Stimulated activated CD8-positive, alpha-beta memory T cell treated with anti-CD3 and anti-CD28 coated beads, Interleukin-12 subunit alpha, Interleukin-12 subunit beta, amount 100 ng/mL, for 24 hours (primary cell): ENCODE results near the gene MECP2.

Experiments used
- DNase-seq: peaks from one replicate; pipeline ENCODE4 v3.0.0-alpha.2; 2020; ENCODE audit errors: extremely low read depth

Gene MECP2

GRCh38 chrX:154115750-154116149, 18.2 kb upstream of the MECP2 start:
- DNase-seq = no peak

GRCh38 chrX:154115071-154115470, 17.6 kb upstream of the MECP2 start:
- DNase-seq = no peak

- no peak for DNase-seq
Observed at GRCh38 chrX:154114652-154115051, 17.1 kb upstream of the MECP2 start.

GRCh38 chrX:154113729-154114128, 16.2 kb upstream of the MECP2 start:
- no peak for DNase-seq

- no peak for DNase-seq
Observed at GRCh38 chrX:154098551-154098950, 1.0 kb upstream of the MECP2 start.

- DNase-seq = peak; percentile 36
Observed at GRCh38 chrX:154097003-154097588, 421 bp downstream of the MECP2 start.

- no peak for DNase-seq
Observed at GRCh38 chrX:154096140-154097002, 1.1 kb downstream of the MECP2 start.

GRCh38 chrX:154094833-154095232, 2.7 kb downstream of the MECP2 start:
- DNase-seq = no peak

- DNase-seq = no peak
Observed at GRCh38 chrX:154093965-154094364, 3.6 kb downstream of the MECP2 start.

- DNase-seq = no peak
Observed at GRCh38 chrX:154092371-154092770, 5.1 kb downstream of the MECP2 start.

- DNase-seq = no peak
Observed at GRCh38 chrX:154091678-154092077, 5.8 kb downstream of the MECP2 start.

GRCh38 chrX:154090731-154091130, 6.8 kb downstream of the MECP2 start:
- DNase-seq = no peak

- DNase-seq = no peak
Observed at GRCh38 chrX:154084449-154085300, 12.8 kb downstream of the MECP2 start.

GRCh38 chrX:154083126-154083517, 14.4 kb downstream of the MECP2 start:
- DNase-seq = no peak

- DNase-seq = no peak
Observed at GRCh38 chrX:154082396-154083125, 15.0 kb downstream of the MECP2 start.

- no peak for DNase-seq
Observed at GRCh38 chrX:154077101-154077500, 20.4 kb downstream of the MECP2 start.

- DNase-seq = no peak
Observed at GRCh38 chrX:154074199-154074598, 23.3 kb downstream of the MECP2 start.

- no peak for DNase-seq
Observed at GRCh38 chrX:154072192-154072591, 25.3 kb downstream of the MECP2 start.

- no peak for DNase-seq
Observed at GRCh38 chrX:154068560-154068959, 29.0 kb downstream of the MECP2 start.

- no peak for DNase-seq
Observed at GRCh38 chrX:154064637-154065435, 32.7 kb downstream of the MECP2 start.

- DNase-seq = no peak
Observed at GRCh38 chrX:154063234-154063633, 34.3 kb downstream of the MECP2 start.
